SU-DHL-6 (cell line): ENCODE results near the gene GPR78.

Experiments used
- EZH2phosphoT487 ChIP-seq: fragments of 200-600 bp; sonication (generic), shearing (Covaris generic); conservative IDR thresholded peaks from 2 replicates; pipeline ENCODE4 v1.6.1; 2018; ENCODE audit warnings: mild to moderate bottlenecking, antibody characterized with exemption, low read length, moderate library complexity, mixed read lengths
- TF ChIP-seq, protein P1 (sequence below): fragments of 200-600 bp; sonication (generic); IDR thresholded peaks from one replicate; pipeline ENCODE4 v1.5.1; 2017; ENCODE audit warnings: antibody characterized with exemption, mild to moderate bottlenecking, low read length, moderate library complexity; ENCODE audit not compliant: insufficient read depth, poor library complexity, severe bottlenecking

DNA sequence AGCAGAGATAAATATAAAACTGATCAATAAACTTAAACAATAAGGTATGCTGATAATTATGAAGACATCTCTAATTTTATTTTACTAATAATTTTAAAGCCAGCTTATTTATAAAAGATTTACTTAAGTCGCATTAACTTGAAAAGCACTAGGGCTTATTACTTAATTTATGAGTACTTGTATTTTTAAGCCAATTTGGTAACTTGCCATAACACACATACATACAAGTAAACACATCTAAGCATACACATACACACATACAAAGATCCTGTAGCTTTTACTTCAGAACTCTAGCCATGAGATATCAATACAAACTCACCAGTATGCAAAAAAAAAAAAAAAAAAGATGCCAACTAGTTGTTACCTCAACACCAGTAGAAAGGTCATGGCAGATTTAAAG lies 10.0 kb upstream of the GPR78 start:
- TF ChIP-seq, protein P1, sequence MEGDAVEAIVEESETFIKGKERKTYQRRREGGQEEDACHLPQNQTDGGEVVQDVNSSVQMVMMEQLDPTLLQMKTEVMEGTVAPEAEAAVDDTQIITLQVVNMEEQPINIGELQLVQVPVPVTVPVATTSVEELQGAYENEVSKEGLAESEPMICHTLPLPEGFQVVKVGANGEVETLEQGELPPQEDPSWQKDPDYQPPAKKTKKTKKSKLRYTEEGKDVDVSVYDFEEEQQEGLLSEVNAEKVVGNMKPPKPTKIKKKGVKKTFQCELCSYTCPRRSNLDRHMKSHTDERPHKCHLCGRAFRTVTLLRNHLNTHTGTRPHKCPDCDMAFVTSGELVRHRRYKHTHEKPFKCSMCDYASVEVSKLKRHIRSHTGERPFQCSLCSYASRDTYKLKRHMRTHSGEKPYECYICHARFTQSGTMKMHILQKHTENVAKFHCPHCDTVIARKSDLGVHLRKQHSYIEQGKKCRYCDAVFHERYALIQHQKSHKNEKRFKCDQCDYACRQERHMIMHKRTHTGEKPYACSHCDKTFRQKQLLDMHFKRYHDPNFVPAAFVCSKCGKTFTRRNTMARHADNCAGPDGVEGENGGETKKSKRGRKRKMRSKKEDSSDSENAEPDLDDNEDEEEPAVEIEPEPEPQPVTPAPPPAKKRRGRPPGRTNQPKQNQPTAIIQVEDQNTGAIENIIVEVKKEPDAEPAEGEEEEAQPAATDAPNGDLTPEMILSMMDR = no peak
- no peak for TF ChIP-seq EZH2phosphoT487
